ENCODE data around the gene TRIM17.

TRIM17 gene

GRCh38 chr1:228378090-228378872, 38.4 kb downstream of the TRIM17 start:
- DNase-seq: no peak

GRCh38 chr1:228377664-228378089, 39.0 kb downstream of the TRIM17 start:
- no peak for DNase-seq

- DNase-seq: no peak
Measured at GRCh38 chr1:228376651-228377631, 39.7 kb downstream of the TRIM17 start.

GRCh38 chr1:228376262-228376628, 40.4 kb downstream of the TRIM17 start:
- DNase-seq: no peak

GRCh38 chr1:228375578-228376261, 40.9 kb downstream of the TRIM17 start:
- DNase-seq: no peak

- no peak for DNase-seq
Measured at GRCh38 chr1:228374711-228375577, 41.7 kb downstream of the TRIM17 start.

- no peak for DNase-seq
Measured at GRCh38 chr1:228373681-228374571, 42.7 kb downstream of the TRIM17 start.

- DNase-seq: no peak
Measured at GRCh38 chr1:228373004-228373680, 43.5 kb downstream of the TRIM17 start.

- DNase-seq: no peak
Measured at GRCh38 chr1:228372183-228373003, 44.3 kb downstream of the TRIM17 start.

GRCh38 chr1:228371741-228372182, 44.9 kb downstream of the TRIM17 start:
- DNase-seq: no peak

GRCh38 chr1:228370941-228371740, 45.5 kb downstream of the TRIM17 start:
- DNase-seq: no peak

GRCh38 chr1:228370439-228370940, 46.2 kb downstream of the TRIM17 start:
- no peak for DNase-seq

- DNase-seq: no peak
Measured at GRCh38 chr1:228369608-228370438, 46.8 kb downstream of the TRIM17 start.

GRCh38 chr1:228368801-228369607, 47.7 kb downstream of the TRIM17 start:
- no peak for DNase-seq

- DNase-seq: no peak
Measured at GRCh38 chr1:228367798-228368791, 48.6 kb downstream of the TRIM17 start.
